CD4-positive, alpha-beta T cell treated with Interleukin-12 subunit alpha and Interleukin-12 subunit beta, for 1 hour (primary cell): ENCODE data around the gene TMEM115.

ENCODE experiments used
- DNase-seq: peaks from one replicate; pipeline ENCODE4 v3.0.0-alpha.2; 2020

The TMEM115 gene, protein sequence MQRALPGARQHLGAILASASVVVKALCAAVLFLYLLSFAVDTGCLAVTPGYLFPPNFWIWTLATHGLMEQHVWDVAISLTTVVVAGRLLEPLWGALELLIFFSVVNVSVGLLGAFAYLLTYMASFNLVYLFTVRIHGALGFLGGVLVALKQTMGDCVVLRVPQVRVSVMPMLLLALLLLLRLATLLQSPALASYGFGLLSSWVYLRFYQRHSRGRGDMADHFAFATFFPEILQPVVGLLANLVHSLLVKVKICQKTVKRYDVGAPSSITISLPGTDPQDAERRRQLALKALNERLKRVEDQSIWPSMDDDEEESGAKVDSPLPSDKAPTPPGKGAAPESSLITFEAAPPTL

DNA sequence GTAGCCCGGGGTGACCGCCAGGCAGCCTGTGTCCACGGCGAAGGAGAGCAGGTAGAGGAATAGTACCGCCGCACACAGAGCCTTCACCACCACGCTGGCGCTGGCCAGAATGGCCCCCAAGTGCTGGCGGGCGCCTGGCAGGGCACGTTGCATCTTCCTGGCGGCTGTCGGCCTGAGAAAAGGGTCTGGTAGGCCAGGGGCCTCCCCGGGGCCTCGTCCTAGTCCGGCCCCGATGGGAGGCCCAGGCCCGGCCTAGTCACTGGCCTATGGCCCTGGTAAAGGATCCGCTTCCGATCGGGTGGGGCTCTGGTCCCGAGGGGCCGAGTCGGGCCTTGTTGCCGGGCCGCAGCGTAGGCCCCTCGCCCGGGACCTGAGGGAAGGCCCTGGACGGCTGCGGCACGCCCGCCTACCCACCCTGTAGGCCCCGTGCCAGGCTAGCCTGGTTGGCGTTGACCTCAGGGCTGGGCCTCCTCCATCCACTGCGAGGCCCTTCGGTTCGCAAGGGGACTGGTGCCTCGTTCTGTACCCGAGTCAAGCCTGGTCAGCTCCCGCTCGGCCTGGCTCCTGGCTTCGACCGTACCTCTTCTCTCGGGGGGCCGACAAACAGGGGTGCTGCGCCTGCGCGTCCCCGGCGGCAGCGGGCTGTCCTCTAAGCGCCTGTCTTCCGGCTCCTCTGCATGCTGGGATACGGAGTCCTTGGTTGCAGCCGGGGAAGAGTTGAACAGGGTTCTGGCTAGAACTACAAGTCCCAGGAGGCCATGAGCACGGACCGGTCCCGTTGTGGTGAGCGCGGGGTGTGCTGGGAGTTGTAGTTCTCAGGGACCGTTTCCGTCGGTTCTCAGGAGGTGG lies at the start of gene TMEM115:
Gene TMEM115 (minus strand): TSS at position 611 of the 849 bp plus-strand sequence. CDS start 458 bp downstream, at position 153.
- DNase-seq, result peak; percentile 98

DNA sequence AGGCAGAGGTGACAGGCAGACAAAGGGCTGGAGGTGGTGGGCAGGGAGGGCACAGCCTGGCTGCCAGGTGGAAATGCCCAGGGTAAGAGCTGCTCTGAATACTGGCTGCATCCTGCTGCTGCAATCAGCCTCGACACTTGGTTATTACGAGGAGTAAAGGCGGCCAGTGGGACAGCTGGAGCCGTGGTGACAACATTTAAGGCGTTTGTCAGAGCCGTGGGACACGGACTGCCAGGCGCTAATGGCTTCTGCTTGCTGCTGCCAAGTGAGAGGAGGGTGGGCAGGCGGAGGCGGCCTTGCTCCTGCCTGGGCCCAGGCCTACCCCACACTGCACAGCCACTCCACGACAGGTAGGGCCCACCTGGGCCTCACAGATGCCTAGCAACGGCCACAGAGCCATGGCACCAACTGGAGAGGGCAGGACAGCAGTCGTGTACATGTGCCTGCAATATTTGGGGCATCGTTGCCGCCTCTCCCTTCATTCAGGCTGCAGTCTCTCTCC lies 49.2 kb upstream of the TMEM115 start:
- no peak for DNase-seq

DNA sequence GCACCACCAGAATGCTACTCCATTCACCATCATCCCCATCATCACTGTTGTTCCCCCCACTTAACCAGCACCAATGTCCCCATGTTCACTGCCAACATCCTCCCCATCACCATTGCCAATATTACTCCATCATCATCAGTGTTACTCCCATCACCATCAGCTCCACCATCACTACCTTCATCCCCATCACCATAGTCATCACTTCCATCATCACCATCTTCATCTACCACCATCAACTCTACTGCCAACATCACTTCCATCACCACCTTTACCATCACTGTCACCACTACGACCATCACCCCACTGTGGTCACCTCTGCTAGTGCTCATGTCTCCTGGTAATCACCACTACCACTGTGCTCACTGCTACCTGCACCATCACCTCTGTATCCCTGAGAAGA lies 47.2 kb upstream of the TMEM115 start:
- no peak for DNase-seq

DNA sequence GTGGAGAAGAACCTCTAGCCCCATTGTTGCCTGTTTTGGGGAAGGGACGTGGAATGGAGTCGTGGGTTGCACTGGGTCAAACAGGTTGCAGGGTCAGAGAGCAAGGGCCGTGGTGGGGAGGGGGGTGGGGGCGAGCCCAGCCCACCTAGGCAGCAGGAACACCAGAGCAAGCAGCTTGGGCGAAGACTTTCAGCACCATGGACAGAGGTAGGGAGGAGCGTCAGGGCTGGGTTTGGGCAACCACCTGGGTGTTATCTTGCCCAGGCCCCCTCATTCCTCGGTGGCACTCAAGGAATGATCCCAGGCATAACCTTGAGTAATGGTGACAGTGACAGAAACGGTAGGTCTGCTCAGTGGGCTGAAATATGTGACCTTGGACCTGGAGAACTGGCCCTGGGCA lies 45.9 kb upstream of the TMEM115 start:
- peak; percentile 15 for DNase-seq

DNA sequence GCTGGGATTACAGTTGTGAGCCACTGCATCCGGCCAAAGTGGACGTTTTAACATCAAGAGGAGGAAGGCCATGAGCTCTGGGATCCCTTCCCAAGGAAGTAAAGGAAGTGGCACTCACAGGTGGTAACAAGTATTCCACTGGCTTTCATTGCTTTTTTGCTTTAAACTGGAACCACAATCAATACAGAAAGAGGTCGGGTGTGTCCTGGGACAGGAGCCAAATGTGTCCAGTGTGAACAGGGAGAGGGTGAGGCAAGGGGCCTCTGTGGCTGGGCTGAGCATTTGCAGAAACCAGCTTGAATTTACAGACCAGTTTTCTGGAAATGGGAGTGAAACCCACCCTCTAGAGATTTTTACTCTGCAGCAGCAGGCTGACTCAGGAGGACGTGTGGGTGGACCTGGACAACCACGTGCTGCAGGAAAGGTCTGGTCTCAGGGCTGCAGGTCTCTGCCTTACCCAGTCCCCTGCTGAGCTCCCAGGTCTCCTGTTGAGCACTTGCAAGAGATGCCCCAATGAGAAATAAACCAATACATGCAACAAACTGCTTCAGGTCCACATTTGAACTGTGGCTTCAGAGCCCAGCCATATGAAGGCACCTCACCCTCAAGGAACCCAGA lies 42.8 kb upstream of the TMEM115 start:
- DNase-seq, result no peak

DNA sequence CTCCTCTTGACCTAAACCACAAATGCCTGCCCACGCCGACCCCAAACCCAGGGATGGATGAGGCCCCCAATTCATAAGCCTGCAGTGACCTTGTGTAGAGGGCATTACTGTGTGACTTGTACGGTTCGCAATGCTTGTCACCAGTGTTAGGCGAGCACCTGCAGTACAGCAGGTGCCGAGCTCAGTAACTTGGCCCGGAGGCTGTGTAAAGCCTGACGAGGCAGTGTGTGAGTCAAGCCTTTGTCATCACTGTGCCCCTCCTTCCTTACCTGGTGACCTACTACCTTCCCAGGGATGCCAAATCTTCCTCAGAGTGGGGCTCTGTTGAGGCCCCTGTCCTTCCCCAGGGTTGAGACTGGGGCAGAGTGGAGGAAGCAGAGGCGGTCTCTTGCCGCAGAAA lies 37.2 kb upstream of the TMEM115 start:
- DNase-seq, result no peak

DNA sequence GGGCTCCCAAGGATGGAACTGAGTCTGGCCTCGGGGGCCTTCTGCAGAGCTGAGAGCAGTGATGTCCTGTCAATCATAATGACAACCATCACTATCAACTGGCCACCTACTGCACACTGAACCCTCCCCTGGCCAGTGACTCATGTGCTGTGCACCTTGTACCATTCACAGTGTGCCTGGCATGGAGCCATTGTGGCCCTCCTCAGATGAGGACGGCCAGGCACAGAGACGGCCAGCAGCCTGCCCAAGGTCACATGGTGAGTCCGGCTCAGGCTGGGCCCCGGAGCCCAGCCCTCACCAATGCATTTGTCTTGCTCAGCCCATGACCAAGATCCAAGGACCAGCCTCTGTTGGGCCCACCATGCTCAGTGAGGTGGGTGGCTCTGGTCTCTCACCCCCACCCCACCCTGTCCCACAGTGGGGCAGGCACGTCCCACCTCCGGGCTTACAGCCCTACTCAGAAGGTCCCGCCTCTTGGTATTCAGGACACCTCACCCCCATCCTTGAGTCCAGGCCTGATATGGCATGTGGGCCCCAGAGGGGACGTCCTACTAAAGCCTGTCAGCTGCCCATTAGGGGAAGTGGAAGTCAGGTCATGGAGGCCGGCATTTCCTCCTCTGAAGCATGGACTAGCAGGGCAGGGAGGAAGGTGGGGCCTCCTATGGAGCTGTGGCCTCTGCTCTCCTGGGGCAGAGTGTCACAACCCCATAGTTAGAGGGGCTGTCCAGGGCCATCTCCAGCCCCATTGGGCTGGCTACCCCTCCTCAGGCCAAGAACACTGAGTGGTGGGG lies 35.9 kb upstream of the TMEM115 start:
- DNase-seq, result no peak

DNA sequence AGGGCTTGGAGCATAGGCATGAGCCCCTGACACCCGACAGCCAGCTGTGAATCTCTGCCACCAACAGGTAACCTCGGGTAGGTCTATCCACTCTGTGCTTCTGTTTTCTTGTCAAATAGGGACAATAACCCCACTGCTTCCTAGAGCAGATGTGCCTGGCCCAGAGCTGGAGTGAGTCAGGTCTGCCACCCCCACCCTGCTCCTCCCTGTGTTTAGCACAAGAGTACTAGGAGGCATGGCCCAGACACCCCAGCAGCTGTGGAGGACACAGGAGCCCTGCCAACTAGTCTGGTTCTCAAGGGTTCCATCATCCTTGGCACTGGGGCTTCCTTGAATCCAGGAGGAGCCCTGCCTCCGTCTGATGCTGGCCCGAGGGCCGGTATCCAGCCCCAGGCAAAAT lies 33.7 kb upstream of the TMEM115 start:
- DNase-seq, result no peak

DNA sequence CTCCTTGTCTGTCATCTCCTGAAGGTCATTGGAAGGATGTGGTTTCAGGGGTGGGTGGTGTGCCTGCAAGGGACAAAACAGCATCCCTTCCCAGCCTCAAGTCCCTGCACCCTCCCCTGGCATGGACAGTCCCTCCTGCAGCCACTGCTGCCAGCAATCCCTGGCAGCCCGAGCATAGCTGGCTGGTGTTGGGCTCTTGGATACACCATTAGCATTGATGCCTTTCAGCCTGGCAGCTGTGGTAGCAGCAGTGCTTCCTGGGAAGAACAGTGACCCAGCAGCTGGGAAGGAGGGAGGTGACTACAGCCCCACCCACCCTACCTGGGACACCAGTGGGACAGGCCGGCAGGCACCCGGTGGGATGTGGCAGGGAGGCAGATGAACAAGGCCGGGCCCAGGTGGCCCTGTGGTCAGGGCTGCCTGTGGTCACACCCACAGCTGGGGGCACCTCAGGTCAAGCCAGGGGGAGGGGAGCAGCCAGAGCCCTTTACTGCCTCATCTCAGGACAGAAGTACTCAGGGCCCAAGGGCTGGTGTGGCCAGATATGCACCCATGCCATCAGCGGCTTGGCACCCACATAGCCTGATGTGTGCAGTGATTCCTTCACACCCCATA lies 32.9 kb upstream of the TMEM115 start:
- no peak for DNase-seq

DNA sequence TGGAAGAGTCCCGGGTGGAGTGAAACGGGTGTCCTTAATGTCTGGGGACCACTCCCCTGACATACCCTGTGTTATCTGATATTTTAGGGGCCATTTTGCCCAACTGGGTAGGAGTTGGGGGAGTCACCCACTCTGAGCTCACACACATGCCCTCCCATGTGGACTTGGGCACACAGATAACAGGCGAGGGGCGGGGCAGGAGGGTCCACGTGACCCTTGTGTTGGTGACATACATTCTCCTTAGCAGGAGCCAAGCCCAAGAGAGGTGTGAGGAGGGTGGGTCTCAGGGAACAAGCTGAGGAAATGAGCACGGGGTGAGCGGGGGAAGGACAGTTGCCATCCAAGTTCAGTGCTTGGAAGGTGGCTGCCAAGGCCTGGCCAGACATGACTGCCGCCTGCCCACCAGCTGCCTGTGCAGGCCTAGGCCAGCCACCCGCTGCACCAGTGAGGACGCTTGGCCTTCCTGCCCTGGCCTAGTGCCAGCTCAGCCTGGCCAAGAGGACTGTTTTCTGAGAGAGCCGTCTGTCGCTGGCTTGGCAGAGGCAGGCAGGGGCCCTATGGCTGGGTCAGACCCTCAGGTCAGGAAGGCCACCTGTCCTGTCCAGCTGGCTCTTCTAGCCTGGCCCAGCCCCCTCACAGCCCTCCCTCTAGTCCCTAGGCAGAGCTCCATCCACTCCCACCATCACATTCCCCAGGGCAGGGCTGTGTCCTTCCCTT lies 31.3 kb upstream of the TMEM115 start:
- no peak for DNase-seq

DNA sequence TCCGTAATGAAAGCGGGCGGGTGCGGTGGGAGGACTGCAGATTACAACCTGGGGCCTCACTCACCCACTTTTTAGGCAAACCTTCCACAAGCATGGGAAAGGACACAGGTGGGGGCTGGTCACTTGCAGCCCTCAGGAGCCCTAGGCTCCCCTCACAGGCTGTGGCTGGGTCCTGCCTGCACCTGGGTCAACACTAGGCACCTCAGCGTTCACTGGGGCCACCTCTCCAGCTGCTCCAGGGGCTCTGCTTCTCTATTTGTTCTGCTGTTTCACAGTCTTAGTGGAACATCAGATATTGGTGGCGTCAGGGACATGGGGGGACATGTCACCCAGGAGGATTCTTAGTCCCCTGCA lies 30.1 kb upstream of the TMEM115 start:
- no peak for DNase-seq

DNA sequence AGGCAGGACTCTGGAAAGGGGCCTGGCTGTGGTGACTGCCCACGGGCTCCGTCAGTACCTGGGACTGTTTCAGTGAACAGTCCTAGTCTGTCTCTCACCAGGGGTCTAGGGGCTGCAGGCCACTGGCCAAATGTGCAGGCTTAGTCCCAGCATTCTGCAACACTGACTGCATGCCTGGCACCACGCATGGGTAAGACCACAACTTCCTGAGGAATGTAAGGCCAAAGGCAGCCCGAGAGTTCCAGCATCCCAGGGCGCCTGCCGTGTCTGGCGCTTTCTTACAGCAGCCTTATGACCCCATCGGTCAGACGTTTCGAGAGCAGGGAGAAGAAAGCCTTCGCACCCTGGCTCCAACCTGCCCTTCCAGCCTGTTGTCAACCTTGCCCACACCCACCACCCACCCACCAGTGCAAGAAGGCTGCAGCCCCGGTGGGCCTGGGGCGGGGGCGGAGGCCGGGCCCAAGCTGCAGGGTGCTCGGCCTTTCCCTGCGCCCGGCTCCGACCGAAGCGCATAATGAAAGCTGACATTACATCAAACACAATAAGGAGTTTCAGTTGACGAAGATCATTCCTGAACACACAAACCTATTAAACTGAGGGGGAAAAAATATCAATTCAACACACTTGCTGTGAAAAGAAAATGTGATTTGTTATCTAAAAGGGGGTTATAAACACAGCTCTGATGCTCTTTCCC lies 29.5 kb upstream of the TMEM115 start:
- DNase-seq, result no peak

DNA sequence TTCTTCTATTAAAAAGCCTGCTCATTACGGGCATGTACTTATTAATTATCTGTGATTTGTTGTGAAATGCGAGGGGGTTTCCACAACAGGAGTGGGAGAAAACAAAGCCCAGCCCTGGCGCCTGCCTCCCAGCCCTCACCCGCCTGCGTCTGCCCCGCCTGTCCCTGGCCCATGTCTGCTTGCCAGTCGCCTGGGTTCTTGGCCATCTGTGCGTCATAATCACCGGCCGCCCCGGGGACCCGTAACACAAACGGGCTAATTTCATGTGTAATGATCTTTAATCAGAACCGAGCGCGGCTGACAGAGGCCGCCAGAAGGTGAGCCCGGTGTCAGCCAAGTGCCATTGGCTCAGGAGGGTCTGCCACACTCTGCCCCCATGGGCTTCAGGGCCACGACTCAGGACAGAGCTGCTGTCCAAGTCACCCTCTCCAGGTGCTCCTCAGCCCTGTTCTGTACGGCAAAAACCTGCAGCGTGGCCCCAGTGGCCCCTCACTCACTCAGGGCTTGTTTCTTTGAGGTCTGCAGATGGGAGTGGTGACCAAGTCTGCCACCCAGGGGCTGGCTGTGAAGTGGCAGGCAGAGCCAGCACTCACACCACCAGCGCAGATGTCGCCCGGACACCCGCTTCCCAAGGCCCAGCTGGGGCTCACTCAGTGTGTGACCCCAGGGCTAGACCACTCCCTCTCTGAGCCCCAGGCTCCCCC lies 28.8 kb upstream of the TMEM115 start:
- DNase-seq, result no peak

DNA sequence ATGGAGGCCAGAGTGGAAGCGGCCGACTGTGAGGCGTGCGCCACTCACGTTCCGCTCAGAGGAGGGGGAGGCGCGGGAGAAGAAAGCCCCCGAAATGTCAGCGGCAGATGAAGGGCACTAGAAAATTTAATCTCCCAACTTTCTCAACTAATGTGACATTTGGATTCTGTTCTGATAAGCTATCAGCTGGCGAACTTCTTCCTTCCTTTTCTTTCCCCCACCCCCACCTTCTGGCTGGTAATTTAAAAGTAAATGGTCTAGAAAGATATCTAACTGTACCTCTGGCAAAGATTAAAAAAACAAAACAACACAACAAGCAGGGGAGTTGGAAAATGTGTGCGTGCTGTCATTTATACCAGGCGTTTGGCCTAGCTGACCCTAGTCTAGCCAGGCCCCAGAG lies 26.4 kb upstream of the TMEM115 start:
- DNase-seq, result no peak

DNA sequence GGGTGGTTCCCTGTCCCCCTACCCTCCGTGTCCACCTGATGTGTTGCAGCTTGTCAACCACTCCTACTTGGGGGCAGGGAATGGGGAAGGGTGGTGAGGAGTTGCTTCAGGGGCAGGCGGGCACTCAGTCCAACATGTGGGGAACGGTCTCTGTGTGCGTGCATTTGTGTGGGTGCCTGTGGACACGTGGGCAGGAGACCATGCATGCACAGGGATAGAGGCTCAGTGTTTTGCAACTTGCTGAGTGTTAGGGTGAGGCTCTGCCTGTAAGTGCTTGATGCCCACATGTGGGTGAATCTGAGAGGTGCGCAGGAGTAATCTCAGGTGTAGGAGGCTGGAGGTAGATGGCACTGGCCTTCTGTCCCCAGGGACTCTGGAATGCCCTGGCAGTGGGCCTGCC lies 24.4 kb upstream of the TMEM115 start:
- DNase-seq, result no peak

DNA sequence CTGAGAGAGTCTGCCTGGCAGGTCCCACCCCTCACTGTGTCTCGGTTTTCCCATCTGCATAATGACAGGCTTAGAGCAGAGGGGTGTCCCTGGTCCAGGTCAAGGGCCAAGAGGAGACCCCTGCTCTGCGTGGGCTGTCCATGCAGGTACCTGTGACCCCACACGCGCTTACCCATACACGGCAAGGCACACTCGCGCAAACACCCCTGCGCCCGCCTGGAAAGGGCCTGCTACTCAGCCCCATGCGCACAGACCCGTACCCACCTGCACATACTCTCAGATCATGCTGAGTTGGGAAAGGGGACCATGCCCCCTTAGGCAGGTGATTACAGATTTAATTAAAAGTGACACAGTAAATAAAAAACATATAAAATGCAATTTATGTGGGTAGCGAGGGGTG lies 23.4 kb upstream of the TMEM115 start:
- no peak for DNase-seq

DNA sequence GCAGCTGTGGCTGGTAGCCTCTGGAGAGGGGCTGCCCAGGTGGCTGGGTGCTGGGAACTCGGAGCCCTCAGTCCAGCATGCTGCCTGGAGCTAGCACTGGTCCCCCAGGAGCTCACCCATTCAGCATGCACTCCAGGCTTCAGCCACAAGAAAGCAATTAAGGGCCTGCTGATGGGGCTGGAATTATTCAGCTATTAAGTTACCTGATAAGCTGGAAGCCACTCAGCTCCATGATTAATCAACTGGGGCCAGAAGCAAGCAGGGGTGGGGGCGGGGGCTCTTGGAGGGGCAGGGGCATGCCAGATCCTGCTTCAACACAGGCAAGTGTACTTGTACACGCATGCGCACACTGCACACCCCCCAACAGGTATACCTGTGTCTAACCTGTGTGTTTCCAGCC lies 22.1 kb upstream of the TMEM115 start:
- DNase-seq, result no peak

DNA sequence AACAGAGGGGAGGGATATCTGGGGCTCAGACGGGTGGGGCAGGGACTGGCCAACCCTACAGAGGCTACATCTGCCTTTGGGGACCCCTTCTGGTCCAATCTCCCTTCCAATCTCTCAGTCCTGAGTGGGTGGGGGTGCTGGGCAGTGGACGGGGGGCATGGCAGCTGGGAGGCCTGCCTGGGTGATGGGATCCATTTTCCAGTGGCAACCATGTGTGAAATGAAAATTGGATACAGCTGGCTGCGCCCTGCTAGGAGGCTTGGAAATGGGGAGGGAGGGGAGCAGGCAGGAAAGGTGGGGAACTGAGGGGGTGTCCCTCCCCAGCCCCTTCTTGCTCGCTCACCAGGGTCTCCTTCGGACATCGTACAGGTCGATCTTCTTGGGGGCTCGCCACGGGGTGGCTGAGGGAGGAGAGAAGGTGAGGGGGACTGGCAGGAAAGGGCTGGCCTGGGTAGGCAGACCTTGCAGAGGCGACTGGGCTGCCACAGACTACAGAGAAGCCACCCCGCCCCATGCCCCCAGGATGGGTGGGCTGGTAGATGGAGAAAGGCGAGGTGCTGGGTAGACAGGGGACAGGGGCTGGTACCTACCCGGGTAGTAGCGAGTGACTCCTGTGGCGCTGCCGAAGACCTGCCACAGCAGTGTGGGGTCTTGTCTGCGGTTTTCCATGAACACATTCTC lies 21.2 kb upstream of the TMEM115 start:
- no peak for DNase-seq

DNA sequence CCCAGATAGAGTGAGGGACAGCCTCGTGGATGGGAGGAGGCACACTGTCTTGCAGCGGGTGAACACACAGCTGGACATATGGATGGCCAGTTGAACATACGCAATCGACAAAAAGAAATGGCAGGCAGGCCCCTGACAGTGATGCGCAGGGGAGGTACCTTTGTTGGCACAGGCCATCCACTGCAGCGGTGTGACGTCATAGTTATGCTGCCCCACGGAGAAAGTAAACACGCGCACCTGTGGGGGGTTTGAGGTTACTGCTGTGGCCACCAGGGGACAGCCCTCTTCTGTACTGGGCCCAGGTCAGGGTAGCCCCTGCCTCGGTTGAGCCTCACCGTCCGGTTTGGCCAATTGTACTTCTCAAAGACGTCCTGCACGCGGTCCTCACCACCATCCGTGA lies 19.4 kb upstream of the TMEM115 start:
- no peak for DNase-seq

DNA sequence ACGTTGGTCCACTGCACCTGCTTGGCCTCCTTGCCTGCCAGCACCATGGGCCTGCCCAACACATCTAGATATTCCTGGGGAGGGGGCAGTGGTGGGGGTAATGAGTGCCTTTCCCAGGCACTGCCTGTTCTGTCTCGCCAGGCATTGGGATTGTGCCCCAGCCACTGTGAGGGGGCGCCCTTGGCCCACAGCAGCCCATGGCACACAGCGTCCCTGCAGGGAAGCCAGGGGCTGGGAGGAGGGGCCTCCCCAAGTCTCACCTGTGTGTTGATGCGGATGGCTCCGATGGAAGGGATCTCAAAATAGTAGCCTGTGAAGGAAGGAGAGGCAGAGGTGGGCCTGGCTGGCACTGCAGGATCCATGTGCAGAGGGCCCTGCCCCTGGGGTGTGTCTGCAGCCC lies 18.7 kb upstream of the TMEM115 start:
- no peak for DNase-seq
